Activated B cell treated with CpG ODN at 0.5 μM for 24 hours (primary cell): ENCODE data around the gene DUSP21. TPM values are rescaled to one million over a fixed set of nuclear protein-coding genes. Genes with fewer than 3 reads are reported as not detected.
"Not testable (repeated sequence)": the region's sequence is repeated elsewhere in the genome, so short reads cannot be mapped to it uniquely, and the experiment has no call there.

Experiments used
- ATAC-seq: fragments of 200-7000 bp; cut with Tn5 transposase; one replicate; pipeline ENCODE4 v1.10.0; 2021; ENCODE audit warnings: low read depth, mild to moderate bottlenecking, moderate library complexity
- CTCF ChIA-PET: fragments of 350-600 bp; sonication (Branson Sonifier 250); formaldehyde crosslinking; loops from one replicate; lab custom pipeline; 2021; ENCODE audit warnings: antibody characterized with exemption; lab: Charles Lee
- POLR2A ChIA-PET: fragments of 350-600 bp; sonication (Branson Sonifier 250); formaldehyde crosslinking; loops from one replicate; lab custom pipeline; 2021; ENCODE audit warnings: antibody characterized with exemption; lab: Charles Lee
- DNase-seq: peaks from one replicate; pipeline ENCODE4 v3.0.0; 2022
- H3K27ac Mint-ChIP-seq: one replicate; pipeline ENCODE4 v1.8.0; 2020; ENCODE audit warnings: mixed read lengths
- H3K27me3 Mint-ChIP-seq: one replicate; pipeline ENCODE4 v1.8.0; 2021; ENCODE audit warnings: mixed read lengths
- H3K36me3 Mint-ChIP-seq: one replicate; pipeline ENCODE4 v1.8.0; 2021; ENCODE audit warnings: low read depth, mixed read lengths
- H3K4me1 Mint-ChIP-seq: one replicate; pipeline ENCODE4 v1.8.0; 2021; ENCODE audit warnings: mixed read lengths
- H3K4me3 Mint-ChIP-seq: one replicate; pipeline ENCODE4 v1.8.0; 2020; ENCODE audit warnings: mild to moderate bottlenecking, mixed read lengths
- H3K9me3 Mint-ChIP-seq: one replicate; pipeline ENCODE4 v1.8.0; 2020; ENCODE audit warnings: mixed read lengths
- CTCF ChIP-seq: fragments of 200-600 bp; IDR thresholded peaks from one replicate; pipeline ENCODE4 v1.8.0; 2022; ENCODE audit warnings: antibody characterized with exemption, mild to moderate bottlenecking
- intact Hi-C: fragments of 100-400 bp; cut with micrococcal nuclease; formaldehyde crosslinking; loops from one replicate; pipeline ENCODE4 v1.15.1; 2024
- total RNA-seq: library from RNA; stranded (reverse); gene quantifications from 2 replicates; pipeline ENCODE4 v1.2.3, GENCODE V29; 2022

Gene DUSP21
- total RNA-seq, 1 donor from 2014 or later, result not detected

DNA sequence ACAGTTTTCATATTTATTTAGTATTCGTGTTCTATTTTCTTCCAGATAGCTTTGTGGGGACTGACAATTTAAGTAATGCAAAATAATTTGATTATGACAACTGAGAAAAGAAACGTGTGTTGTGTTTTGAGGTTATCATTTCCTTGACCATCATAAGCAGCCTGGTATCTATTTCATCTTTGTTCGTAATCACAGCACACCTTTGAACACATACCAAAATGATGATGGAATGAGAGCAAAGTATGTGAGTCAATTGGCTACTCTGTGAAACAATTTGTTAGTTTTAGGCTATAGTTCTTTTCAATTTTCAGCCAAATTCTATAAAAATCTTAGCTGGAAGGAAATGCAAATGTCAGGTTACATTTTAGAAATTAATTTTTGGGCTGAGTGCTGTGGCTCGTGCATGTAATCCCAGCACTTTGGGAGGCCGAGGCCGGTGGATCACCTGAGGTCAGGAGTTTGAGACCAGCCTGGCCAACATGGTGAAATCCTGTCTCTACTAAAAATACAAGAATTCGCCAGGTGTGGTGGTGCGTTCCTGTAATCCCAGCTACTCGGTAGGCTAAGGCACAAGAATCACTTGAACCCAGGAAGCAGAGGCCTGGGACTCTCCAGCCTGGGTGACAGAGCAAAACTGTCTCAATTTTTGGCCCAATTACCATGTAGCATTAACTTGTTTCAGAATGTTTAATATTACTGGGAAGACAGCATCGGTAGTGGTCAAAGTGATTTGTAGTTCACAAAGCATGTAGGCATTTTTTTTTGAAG, 1.1 kb upstream of the DUSP21 start:
- ChIA-PET POLR2A (no interaction called here), CTCF (no interaction called here)
- Mint-ChIP-seq H3K27ac (no peak overlapping the region), H3K4me3 (no peak overlapping the region), H3K4me1 (no peaks in the 10 kb centered on the region), H3K36me3 (no peaks in the 10 kb centered on the region), H3K9me3 (no peaks in the 10 kb centered on the region), H3K27me3 (no peaks in the 10 kb centered on the region)
- no peak for TF ChIP-seq CTCF
- DNase-seq (no peak), ATAC-seq (no peak)
- intact Hi-C loops, result no loop called here

DNA sequence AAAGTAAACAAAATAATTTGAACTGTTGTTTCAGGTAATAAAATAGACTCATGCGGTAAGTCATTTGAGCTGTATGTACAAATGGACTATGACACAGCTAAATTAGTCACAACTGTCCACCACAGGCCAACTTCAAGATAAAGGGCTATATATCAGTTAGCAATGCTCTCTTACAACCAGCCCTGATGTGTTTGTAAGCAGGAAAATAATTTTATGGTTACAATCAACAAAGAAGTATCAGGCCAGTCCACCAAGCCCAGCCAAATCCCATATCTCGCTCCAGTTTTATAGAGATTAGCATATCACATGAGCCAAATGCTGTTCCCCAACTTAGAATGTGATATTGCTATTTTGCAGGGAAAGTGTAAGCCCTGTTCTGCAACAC, 511 bp upstream of the DUSP21 start:
- ChIA-PET CTCF (no interaction called here), POLR2A (no interaction called here)
- H3K27ac Mint-ChIP-seq, result no peak overlapping the region
- no peak for ATAC-seq
- H3K4me3 Mint-ChIP-seq, result no peak overlapping the region
- H3K36me3 Mint-ChIP-seq, result no peaks in the 10 kb centered on the region
- no peaks in the 10 kb centered on the region for H3K27me3 Mint-ChIP-seq
- no peak for TF ChIP-seq CTCF
- no peaks in the 10 kb centered on the region for H3K9me3 Mint-ChIP-seq
- no peaks in the 10 kb centered on the region for H3K4me1 Mint-ChIP-seq
- intact Hi-C loops, result no loop called here
- no peak for DNase-seq

DNA sequence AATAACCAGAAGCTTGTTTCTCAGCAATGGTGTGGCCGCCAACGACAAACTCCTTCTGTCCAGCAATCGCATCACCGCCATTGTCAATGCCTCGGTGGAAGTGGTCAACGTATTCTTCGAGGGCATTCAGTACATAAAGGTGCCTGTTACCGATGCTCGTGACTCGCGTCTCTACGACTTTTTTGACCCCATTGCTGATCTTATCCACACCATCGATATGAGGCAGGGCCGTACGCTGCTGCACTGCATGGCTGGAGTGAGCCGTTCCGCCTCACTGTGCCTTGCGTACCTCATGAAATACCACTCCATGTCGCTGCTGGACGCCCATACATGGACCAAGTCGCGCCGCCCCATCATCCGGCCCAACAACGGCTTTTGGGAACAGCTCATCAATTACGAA, 383 bp downstream of the DUSP21 start:
- intact Hi-C loops, result no loop called here
- Mint-ChIP-seq H3K27ac (no peak overlapping the region), H3K4me1 (no peaks in the 10 kb centered on the region), H3K4me3 (no peak overlapping the region), H3K27me3 (no peaks in the 10 kb centered on the region), H3K36me3 (no peaks in the 10 kb centered on the region), H3K9me3 (no peaks in the 10 kb centered on the region)
- CTCF ChIA-PET, result no interaction called here
- no peak for TF ChIP-seq CTCF
- ATAC-seq (no peak), DNase-seq (no peak)
- POLR2A ChIA-PET, result no interaction called here

DNA sequence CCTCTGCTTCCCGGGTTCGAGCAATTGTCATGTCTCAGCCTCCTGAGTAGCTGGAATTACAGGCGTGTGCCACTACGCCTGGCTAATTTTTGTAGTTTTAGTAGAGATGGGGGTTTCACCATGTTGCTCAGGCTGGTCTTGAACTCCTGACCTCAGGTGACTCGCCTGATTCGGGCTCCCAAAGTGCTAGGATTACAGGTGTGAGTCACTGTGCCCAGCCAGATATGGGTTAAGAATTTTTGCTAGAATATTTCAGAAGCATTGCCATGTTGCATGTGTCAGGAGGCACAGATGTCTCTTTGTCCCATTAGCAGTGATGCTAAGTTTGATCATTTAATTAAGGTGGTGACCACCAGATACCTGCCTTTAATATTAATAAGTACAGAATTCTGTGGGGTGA, 7.1 kb downstream of the DUSP21 start:
- H3K4me1 Mint-ChIP-seq, H3K4me3 Mint-ChIP-seq, ATAC-seq, H3K9me3 Mint-ChIP-seq, CTCF ChIA-PET, POLR2A ChIA-PET, DNase-seq, H3K27ac Mint-ChIP-seq, H3K27me3 Mint-ChIP-seq, intact Hi-C loops, H3K36me3 Mint-ChIP-seq: not testable (repeated sequence)

- TF ChIP-seq CTCF, result no peak
- Mint-ChIP-seq H3K9me3 (no peaks in the 10 kb centered on the region), H3K27me3 (no peaks in the 10 kb centered on the region), H3K4me1 (peaks cover 19% of the 10 kb centered on the region), H3K36me3 (peaks cover 3% of the 10 kb centered on the region), H3K27ac (peak overlapping the region; percentile 30), H3K4me3 (no peak overlapping the region)
- intact Hi-C loops, result loop anchor here (5.0 kb wide), 1 partner anchor 36 kb away; no protein-coding TSS in a partner anchor
- POLR2A ChIA-PET, result no interaction called here
- DNase-seq, result no peak
- ATAC-seq, result no peak
- CTCF ChIA-PET, result no interaction called here
Observed at GRCh38 chrX:44871114-44871645, 27.4 kb downstream of the DUSP21 start.
